MM.1S (cell line): ENCODE results near the gene TP63.

ENCODE experiments used
- DNase-seq: peaks from one replicate; pipeline ENCODE4 v3.0.0-alpha.2; 2015
- H2AFZ ChIP-seq: fragments of 300-600 bp; sonication (generic); 2 replicates; pipeline ENCODE4 v1.6.0; 2016; ENCODE audit warnings: antibody characterized with exemption, low read length
- H3F3A ChIP-seq: fragments of 300-600 bp; sonication (generic); 2 replicates; pipeline ENCODE4 v1.6.1; 2016; ENCODE audit warnings: mild to moderate bottlenecking, antibody characterized with exemption, low read length, moderate library complexity, mixed read lengths; ENCODE audit not compliant: insufficient read depth
- H3K27ac ChIP-seq: fragments of 300-600 bp; sonication (generic); 2 replicates; pipeline ENCODE4 v1.5.1; 2016; ENCODE audit warnings: mild to moderate bottlenecking, low read length
- H3K27me3 ChIP-seq: fragments of 300-600 bp; sonication (generic); replicated peaks from 2 replicates; pipeline ENCODE4 v1.6.0; 2016; ENCODE audit warnings: low read length; ENCODE audit not compliant: insufficient read depth
- H3K36me3 ChIP-seq: fragments of 300-600 bp; sonication (generic); replicated peaks from 2 replicates; pipeline ENCODE4 v1.6.1; 2016; ENCODE audit warnings: mild to moderate bottlenecking, low read length, mixed read lengths; ENCODE audit not compliant: insufficient read depth
- H3K4me1 ChIP-seq: fragments of 300-600 bp; sonication (generic); 2 replicates; pipeline ENCODE4 v1.6.1; 2016; ENCODE audit warnings: low read length, mixed read lengths
- H3K4me2 ChIP-seq: fragments of 300-600 bp; sonication (generic); 2 replicates; pipeline ENCODE4 v1.6.0; 2016; ENCODE audit warnings: low read depth, low read length
- H3K4me3 ChIP-seq: fragments of 300-600 bp; sonication (generic); 2 replicates; pipeline ENCODE4 v1.5.1; 2016; ENCODE audit warnings: low read length, mixed read lengths
- H3K79me2 ChIP-seq: fragments of 300-600 bp; sonication (generic); 2 replicates; pipeline ENCODE4 v1.6.1; 2016; ENCODE audit warnings: mixed run types, low read length, mixed read lengths
- H3K9ac ChIP-seq: fragments of 300-600 bp; sonication (generic); 2 replicates; pipeline ENCODE4 v1.6.1; 2016; ENCODE audit warnings: low read length, mixed read lengths
- H3K9me2 ChIP-seq: fragments of 300-600 bp; sonication (generic); replicated peaks from 2 replicates; pipeline ENCODE4 v1.6.1; 2016; ENCODE audit warnings: mild to moderate bottlenecking, low read length, mixed read lengths; ENCODE audit not compliant: insufficient read depth
- H3K9me3 ChIP-seq: fragments of 300-600 bp; sonication (generic); replicated peaks from 2 replicates; pipeline ENCODE4 v1.6.1; 2016; ENCODE audit warnings: mild to moderate bottlenecking, low read length, mixed read lengths; ENCODE audit not compliant: insufficient read depth
- H4K20me1 ChIP-seq: fragments of 300-600 bp; sonication (generic); 2 replicates; pipeline ENCODE4 v1.6.1; 2016; ENCODE audit warnings: mild to moderate bottlenecking, low read length, moderate library complexity, mixed read lengths; ENCODE audit not compliant: insufficient read depth
- EZH2 ChIP-seq: fragments of 300-600 bp; sonication (generic); optimal IDR thresholded peaks from 2 replicates; pipeline ENCODE3; 2017; ENCODE audit warnings: low read depth, mild to moderate bottlenecking, antibody characterized with exemption, low read length, mixed read lengths
- EZH2phosphoT487 ChIP-seq: fragments of 300-600 bp; sonication (generic); IDR thresholded peaks from 2 replicates; pipeline ENCODE4 v1.6.1; 2018; ENCODE audit warnings: antibody characterized with exemption, low read length
- TF ChIP-seq, protein P1 (sequence below): fragments of 300-600 bp; sonication (generic); IDR thresholded peaks from 2 replicates; pipeline ENCODE4 v1.5.1; 2016; ENCODE audit warnings: antibody characterized with exemption, low read length, mixed read lengths

TP63 gene

DNA sequence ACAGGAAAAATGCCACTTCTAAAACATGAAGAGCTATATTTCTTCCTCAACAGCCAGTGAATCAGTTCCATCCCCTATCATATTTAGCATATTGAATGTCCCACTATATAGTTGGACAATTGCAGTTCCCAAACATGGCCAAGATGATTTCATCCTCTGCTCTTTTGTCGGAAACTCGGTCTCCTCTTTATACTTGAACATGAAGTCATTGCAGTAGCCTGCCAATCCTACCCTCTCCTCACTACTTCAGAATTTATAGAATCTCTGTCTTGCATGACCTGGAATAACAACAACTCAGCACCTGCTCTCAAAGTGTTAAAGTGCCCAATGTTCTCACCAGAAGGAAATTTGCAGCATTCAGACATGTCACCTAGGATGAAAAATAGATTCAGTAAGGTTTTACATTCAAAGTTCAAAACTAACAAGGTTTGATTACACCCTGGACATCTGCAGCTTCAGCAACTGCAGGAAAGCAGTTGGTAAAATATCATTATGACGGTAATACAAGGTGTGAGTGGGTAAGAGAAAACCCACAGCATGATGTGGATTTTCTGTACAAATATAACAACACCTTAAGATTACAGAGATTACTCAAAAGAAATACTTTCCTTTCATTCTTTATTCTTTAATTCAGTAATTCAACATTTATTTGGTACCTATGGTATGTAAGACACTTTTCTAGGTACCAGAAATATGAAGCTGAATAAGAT is 52.5 kb downstream of the TP63 start:
- Histone ChIP-seq H3K9me3 (no peaks in the 10 kb centered on the region), H3K9me2 (no peaks in the 10 kb centered on the region), H3F3A (no peaks in the 10 kb centered on the region), H3K27ac (no peak overlapping the region), H3K4me2 (no peak overlapping the region), H3K4me1 (0 out of 2 replicates have a peak, but pooled peaks cover under 1% of the 10 kb centered on the region), H3K4me3 (no peak overlapping the region), H2AFZ (no peak overlapping the region), H4K20me1 (no peaks in the 10 kb centered on the region), H3K79me2 (no peaks in the 10 kb centered on the region), H3K36me3 (no peaks in the 10 kb centered on the region), H3K27me3 (0 out of 2 replicates have a peak, but pooled peaks cover 4% of the 10 kb centered on the region), H3K9ac (no peak overlapping the region)
- TF ChIP-seq EZH2, result no peak
- TF ChIP-seq, protein P1, sequence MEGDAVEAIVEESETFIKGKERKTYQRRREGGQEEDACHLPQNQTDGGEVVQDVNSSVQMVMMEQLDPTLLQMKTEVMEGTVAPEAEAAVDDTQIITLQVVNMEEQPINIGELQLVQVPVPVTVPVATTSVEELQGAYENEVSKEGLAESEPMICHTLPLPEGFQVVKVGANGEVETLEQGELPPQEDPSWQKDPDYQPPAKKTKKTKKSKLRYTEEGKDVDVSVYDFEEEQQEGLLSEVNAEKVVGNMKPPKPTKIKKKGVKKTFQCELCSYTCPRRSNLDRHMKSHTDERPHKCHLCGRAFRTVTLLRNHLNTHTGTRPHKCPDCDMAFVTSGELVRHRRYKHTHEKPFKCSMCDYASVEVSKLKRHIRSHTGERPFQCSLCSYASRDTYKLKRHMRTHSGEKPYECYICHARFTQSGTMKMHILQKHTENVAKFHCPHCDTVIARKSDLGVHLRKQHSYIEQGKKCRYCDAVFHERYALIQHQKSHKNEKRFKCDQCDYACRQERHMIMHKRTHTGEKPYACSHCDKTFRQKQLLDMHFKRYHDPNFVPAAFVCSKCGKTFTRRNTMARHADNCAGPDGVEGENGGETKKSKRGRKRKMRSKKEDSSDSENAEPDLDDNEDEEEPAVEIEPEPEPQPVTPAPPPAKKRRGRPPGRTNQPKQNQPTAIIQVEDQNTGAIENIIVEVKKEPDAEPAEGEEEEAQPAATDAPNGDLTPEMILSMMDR, result no peak
- no peak for TF ChIP-seq EZH2phosphoT487
- DNase-seq, result no peak

DNA sequence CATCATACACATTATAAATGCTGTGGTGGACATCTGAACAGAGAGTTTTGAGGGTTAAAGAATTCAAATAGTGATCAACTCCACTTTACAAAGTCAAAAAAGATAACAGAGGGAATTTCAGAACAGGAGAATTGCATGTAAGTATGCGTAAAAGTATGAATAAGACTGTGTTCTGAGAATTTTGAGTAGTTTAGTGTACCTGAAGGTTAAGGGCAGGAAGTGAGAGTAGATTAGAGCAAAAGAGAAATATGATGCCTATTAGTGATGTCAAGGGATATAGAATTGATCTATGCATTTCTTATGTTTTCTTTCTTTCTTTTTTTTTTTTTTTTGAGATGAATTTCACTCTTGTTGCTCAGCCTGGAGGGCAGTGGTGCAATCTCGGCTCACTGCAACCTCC is 53.1 kb downstream of the TP63 start:
- H3K4me3 ChIP-seq, result no peak overlapping the region
- H3K4me2 ChIP-seq, result no peak overlapping the region
- no peak overlapping the region for H3K27ac ChIP-seq
- no peaks in the 10 kb centered on the region for H3K9me3 ChIP-seq
- no peaks in the 10 kb centered on the region for H3K79me2 ChIP-seq
- H3K9me2 ChIP-seq, result no peaks in the 10 kb centered on the region
- H3F3A ChIP-seq, result no peaks in the 10 kb centered on the region
- 0 out of 2 replicates have a peak, but pooled peaks cover 4% of the 10 kb centered on the region for H3K27me3 ChIP-seq
- no peaks in the 10 kb centered on the region for H4K20me1 ChIP-seq
- no peak overlapping the region for H2AFZ ChIP-seq
- DNase-seq, result no peak
- H3K4me1 ChIP-seq, result no peaks in the 10 kb centered on the region
- TF ChIP-seq, protein P1, result no peak
- TF ChIP-seq EZH2 (no peak), EZH2phosphoT487 (no peak)
- no peaks in the 10 kb centered on the region for H3K36me3 ChIP-seq
- H3K9ac ChIP-seq, result no peak overlapping the region

GRCh38 chr3:189685291-189685690 is 54.1 kb downstream of the TP63 start:
- H3K79me2 ChIP-seq, result no peaks in the 10 kb centered on the region
- DNase-seq, result no peak
- TF ChIP-seq EZH2phosphoT487, result no peak
- no peak for TF ChIP-seq EZH2
- TF ChIP-seq, protein P1, result no peak
- H2AFZ ChIP-seq, result no peak overlapping the region
- H3K4me1 ChIP-seq, result no peaks in the 10 kb centered on the region
- no peaks in the 10 kb centered on the region for H4K20me1 ChIP-seq
- H3K9me3 ChIP-seq, result no peaks in the 10 kb centered on the region
- H3K27ac ChIP-seq, result no peak overlapping the region
- no peaks in the 10 kb centered on the region for H3K36me3 ChIP-seq
- H3F3A ChIP-seq, result no peaks in the 10 kb centered on the region
- H3K9ac ChIP-seq, result no peak overlapping the region
- H3K4me2 ChIP-seq, result no peak overlapping the region
- H3K4me3 ChIP-seq, result no peak overlapping the region
- H3K9me2 ChIP-seq, result no peaks in the 10 kb centered on the region
- H3K27me3 ChIP-seq, result no peaks in the 10 kb centered on the region
